ENCODE results near the gene C11orf65.

Gene C11orf65

GRCh38 chr11:108467091-108467823, at the start of gene C11orf65:
C11orf65 (minus strand) TSS chr11:108467529; CDS start chr11:108461559, 5,970 bp downstream.
- peak; percentile 92 for DNase-seq (ENCODE audit: low spot score)

- DNase-seq (ENCODE audit: low spot score): no peak
These were observed 48.8 kb upstream of the C11orf65 start for GRCh38 chr11:108516125-108516524.

DNA sequence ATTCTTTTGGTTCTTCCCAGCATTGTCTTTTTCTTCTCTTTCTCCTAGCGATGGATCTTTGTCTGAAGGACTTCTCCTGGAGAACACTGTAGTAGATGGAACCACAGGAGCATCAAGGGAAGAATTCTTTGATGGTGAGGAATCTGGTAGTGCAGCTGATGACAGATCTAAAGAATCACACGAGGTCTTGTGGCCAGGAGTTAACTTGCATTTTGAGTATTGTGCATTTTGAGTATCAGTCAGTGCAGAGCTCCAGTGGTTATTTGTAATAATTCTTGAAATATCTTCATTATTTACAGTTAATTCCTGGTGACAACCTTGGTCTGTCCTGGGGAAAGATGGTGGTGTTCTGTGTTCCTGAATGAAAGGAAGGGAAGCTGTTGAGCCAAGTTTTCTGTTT, 45.4 kb upstream of the C11orf65 start:
- DNase-seq (ENCODE audit: low spot score): no peak

- no peak for DNase-seq (ENCODE audit: low spot score)
These were observed 44.6 kb upstream of the C11orf65 start for GRCh38 chr11:108511851-108512474.

- DNase-seq (ENCODE audit: low spot score): no peak
These were observed 41.6 kb upstream of the C11orf65 start for GRCh38 chr11:108508653-108509593.

DNA sequence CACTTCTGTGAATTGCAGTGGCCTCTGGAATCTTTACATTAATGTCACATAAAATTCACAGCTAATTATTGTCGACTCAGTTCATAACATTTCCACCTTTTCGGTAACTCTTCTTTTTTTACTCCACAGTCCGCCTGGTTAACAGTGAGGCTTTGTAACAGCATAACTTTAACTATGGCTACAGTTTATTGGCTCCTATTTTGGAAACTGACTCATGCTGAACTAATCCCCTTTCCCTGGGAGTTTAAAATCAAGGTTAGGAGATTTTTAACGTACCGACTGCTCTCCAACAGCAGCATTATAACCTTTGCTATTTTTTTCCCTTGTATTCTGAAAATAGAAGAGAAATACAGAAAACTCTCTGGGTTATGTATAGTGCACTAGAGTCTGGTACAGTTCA, 34.1 kb upstream of the C11orf65 start:
- no peak for DNase-seq (ENCODE audit: low spot score)

DNA sequence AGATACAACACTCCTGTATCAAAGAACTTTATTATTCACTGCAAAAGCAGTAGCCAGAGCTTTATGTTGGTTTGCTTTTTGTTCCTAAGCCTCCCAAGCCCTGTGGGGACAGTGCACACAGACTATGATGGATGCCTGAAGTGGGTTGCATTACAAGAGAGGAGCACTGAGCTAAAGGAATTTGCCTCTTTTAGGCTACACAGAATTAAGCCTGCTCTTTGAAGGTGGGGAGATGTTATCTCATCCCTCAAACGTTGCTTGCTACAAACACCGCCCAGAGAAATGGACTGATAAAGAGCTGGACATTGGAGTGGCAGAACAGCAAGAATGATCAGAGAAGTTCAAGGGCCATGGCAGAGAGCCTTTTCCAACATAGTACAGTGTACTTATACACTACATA, 33.4 kb upstream of the C11orf65 start:
- DNase-seq (ENCODE audit: low spot score): no peak

DNA sequence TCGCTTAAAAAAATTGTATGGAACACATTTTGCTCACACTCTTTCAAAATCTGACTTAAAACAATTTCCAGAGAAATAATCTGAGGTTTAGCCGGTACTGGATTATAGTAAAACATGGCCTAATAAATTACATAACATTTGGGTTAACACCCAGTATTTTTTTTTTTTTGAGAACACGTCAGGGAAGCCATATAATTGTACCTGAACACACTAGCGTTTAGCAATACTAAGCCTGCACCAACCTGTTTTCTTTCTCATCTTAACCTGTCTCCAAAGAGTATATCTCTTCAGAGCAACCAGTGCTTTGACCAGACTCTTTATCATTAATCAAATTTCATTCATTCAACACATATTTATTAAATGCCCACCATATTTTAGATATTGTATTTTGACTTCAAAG, 32.8 kb upstream of the C11orf65 start:
- no peak for DNase-seq (ENCODE audit: low spot score)

GRCh38 chr11:108498816-108499408, 31.6 kb upstream of the C11orf65 start:
- DNase-seq (ENCODE audit: low spot score): no peak

GRCh38 chr11:108498046-108498815, 30.9 kb upstream of the C11orf65 start, which contains the start of gene POGLUT3:
POGLUT3 (minus strand) TSS chr11:108498384; CDS start chr11:108498366, 18 bp downstream.
- DNase-seq (ENCODE audit: low spot score): peak; percentile 58

DNA sequence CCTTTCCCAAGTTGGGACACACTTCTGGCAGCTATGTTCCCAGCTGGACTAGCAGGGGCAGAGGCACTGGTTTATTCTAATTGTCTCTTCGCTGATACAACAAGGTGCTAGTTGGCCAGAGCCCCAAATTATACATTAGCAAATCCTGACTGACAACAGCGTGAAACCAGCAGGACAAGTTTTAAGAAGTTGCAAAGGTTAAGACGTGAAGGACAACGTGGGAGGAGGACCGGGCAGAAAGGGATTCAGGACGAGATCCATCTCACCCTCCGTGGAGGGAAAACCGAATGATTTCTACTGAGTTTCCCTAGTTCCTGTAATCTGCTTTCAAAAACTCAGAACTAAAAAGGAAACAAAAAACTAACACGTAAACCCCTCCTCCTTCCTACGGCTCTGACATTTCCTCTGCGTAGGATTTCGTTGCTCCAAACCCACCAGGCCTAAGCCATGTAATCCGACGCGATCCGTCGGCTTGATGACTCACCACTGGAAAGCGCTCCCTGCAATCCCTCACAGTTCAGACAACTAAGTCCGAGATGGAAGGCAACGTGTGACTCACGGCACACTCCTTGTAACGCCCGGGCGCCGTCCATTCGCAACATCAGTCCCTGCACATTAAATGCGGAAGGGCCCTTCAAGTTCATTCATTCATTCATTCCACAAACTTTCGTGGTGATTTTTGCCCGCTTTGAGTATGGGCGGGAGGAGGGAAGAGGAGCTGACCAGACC, 30.2 kb upstream of the C11orf65 start:
- DNase-seq (ENCODE audit: low spot score): peak; percentile 54

DNA sequence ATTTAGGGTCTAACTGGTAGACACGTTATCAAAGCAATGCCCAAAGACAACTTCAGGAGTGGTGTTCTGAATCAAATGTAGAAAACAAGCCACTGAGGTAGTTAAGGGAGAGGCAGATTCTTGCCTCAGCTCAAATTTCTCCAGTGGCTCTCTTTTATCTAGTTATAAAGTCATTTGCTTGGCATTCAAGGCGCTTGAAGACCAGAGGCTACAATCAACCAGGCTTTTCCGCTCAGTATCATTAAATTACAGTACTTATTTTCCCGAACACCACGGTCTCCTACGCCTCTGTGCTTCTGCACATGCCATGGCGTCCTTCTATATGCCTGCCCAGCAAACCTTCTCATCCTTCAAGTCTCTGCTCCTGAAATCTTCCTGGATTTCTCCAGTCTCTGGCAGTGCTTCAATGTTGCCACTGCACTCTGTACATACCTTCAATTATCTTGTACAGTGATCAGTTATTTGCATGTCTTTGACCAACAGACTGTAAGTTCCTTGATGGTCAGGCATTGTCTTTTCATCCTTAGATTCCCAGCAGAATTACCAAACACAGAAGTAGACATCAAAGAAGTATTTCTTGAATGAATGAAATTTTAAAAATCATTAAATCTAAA, 29.4 kb upstream of the C11orf65 start:
- DNase-seq (ENCODE audit: low spot score): no peak

DNA sequence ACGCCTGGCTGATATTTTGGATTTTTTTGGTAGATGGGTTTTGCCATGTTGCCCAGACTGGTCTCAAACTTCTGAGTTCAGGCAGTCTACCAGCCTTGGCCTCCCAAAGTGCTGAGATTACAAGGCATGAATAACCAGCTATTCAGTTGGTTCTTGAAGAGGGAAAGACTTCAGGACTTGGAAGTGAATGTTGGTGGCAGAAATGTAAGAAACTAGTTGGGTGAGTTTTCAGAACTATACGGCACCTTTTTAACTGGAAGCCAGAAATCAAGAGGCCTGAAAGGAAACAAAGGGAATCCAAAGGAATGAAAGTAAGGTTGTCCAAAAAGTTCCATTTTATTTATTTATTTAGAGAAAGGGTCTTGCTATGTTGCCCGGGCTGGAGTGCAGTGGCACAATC, 28.0 kb upstream of the C11orf65 start:
- DNase-seq (ENCODE audit: low spot score): no peak

DNA sequence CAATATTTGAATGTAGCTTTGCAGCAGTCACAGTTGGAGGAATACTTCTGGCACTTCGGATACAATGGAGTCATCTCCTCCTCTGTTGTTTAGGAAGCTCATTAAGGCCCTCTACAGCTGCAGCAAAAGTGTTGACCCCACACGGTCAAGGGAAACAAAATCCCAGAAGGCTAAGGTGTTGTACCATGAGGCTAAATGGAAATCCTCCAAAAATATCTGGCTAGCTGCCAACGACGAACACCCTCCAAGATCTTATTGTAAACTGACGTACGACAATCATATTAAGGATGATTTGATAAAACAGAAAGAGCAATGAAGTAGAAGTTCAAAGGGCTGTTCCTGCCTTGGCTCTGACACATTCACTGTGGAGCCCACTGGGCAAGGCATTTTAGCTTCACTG, 26.9 kb upstream of the C11orf65 start:
- no peak for DNase-seq (ENCODE audit: low spot score)

GRCh38 chr11:108491936-108492335, 24.6 kb upstream of the C11orf65 start:
- no peak for DNase-seq (ENCODE audit: low spot score)

DNA sequence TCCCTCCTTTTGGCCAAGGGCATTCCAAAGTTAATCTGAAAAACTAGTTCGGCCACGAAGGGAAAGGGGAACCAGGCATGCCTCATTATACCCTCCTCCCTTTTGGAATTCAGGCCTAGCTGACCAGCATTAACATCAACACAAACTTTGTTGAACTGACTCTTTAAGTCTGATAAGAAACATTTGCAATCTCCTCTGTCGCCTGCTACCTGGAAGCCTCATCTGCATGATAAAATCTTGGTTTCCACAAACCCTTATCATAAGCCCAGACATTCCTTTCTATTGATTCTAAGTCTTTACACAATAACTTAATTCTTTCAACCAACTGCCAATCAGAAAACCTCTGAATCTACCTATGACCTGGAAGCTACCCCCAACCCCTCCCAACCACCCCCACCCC, 19.5 kb upstream of the C11orf65 start:
- no peak for DNase-seq (ENCODE audit: low spot score)

DNA sequence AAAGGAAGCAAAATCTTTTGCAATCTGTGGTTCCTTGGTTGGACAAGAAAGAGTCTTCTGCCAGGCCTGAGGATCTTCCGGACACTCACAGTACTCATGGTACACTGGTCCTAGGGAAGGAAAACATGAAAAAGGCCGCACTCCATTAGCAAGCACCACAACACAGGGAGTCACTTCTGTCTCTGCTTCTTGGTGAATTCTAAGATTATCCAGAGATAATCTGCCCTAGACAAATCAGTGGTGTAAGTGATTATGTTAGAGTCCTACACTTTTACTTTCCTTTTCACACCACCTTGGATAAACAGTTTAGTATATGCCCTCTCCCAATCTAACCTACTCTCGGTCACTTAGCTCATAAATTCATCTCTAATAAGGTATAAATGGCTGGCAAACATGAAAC, 19.0 kb upstream of the C11orf65 start:
- no peak for DNase-seq (ENCODE audit: low spot score)

DNA sequence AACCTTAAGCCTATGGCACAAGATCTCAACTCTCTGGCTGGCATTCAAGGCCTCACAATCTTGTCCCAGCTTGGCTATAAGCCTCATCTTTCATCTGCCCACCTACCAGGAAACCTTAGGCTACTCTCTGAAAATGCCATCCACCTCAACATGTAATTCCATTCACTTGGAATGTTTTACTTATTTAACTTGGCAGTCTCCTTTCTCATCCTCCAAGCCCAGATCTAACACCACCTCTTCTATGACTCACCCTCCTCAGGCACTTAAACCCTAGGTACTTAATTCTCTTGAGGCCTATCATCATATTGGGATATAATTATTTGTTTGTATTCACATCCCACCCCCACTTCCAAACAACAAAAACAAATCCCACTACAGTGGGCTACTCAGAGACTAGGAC, 15.8 kb upstream of the C11orf65 start:
- no peak for DNase-seq (ENCODE audit: low spot score)

- DNase-seq (ENCODE audit: low spot score): no peak
These were observed 7.5 kb upstream of the C11orf65 start for GRCh38 chr11:108474664-108475463.
